ENCODE data around the gene RHOF. TPM values are rescaled to one million over a fixed set of nuclear protein-coding genes. Genes with fewer than 3 reads are reported as not detected.

The RHOF gene
- total and polyA plus RNA-seq, 2 of the 8 experiments (the other 6 are each of a cell fraction or from before 2014, with no cell fraction given): 23.8 to 31.9 TPM

DNA sequence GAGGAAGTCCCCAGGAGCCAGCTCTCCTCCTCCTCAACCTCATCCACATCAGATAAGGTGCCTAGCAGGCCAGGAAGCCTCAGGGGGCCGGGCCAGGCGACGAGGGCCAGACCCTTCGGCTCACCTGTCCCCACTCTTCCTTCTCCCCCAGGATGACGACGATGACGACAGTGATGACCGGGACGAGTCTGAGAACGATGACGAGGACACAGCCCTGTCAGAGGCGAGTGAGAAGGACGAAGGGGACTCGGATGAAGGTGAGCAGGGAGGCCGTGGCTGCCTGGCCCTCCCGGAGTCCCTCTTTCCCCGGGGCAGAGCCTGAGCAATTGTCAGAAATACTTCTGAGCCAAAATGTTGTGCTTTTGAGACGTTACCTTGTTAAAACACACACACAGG lies 24.2 kb upstream of the RHOF start (continued):
- TF ChIP-seq RAD21 (IDR thresholded peaks at IDR 0.05 in 1 of 2, conservative IDR thresholded peaks at IDR 0.05 in 1 of 2; ENCODE audit: low read depth in 2 of 2, low read length in 2 of 2): no peak
- TF ChIP-seq CHD1 (IDR thresholded peaks at IDR 0.05; ENCODE audit: low read depth, low read length): no peak
